ENCODE measurements around the gene CEMIP. TPM values are rescaled to one million over a fixed set of nuclear protein-coding genes. Genes with fewer than 3 reads are reported as not detected.
"Not testable (repeated sequence)": the region's sequence is repeated elsewhere in the genome, so short reads cannot be mapped to it uniquely, and the experiment has no call there.

CEMIP gene
- polyA plus RNA-seq, 12 donors, result 1.5 to 6.4 (median 2.3) TPM; not detected in 2

GRCh38 chr15:80953001-80953952, 174.1 kb downstream of the CEMIP start:
- DNase-seq, result no peak

- no peak for DNase-seq
These were observed 175.0 kb downstream of the CEMIP start for GRCh38 chr15:80953953-80954778.

GRCh38 chr15:80955571-80956452, 176.6 kb downstream of the CEMIP start:
- not testable (repeated sequence) for DNase-seq

- DNase-seq, result no peak
These were observed 178.4 kb downstream of the CEMIP start for GRCh38 chr15:80957556-80957955.

- no peak for DNase-seq
These were observed 178.8 kb downstream of the CEMIP start for GRCh38 chr15:80957976-80958375.

GRCh38 chr15:80958818-80959495, 179.8 kb downstream of the CEMIP start:
- no peak for DNase-seq

GRCh38 chr15:80965454-80965853, 186.3 kb downstream of the CEMIP start:
- not testable (repeated sequence) for DNase-seq

GRCh38 chr15:80966431-80967197, 187.4 kb downstream of the CEMIP start:
- no peak for DNase-seq

- no peak for DNase-seq
These were observed 188.3 kb downstream of the CEMIP start for GRCh38 chr15:80967451-80967850.

GRCh38 chr15:80967991-80968510, 188.9 kb downstream of the CEMIP start:
- no peak for DNase-seq

GRCh38 chr15:80969316-80969715, 190.1 kb downstream of the CEMIP start:
- DNase-seq, result no peak

- peak; percentile 81 for DNase-seq
These were observed 191.0 kb downstream of the CEMIP start for GRCh38 chr15:80970018-80970657.

- no peak for DNase-seq
These were observed 191.5 kb downstream of the CEMIP start for GRCh38 chr15:80970658-80971057.

- DNase-seq, result no peak
These were observed 192.0 kb downstream of the CEMIP start for GRCh38 chr15:80971143-80971542.

- DNase-seq, result no peak
These were observed 193.1 kb downstream of the CEMIP start for GRCh38 chr15:80972276-80972675.

- no peak for DNase-seq
These were observed 195.7 kb downstream of the CEMIP start for GRCh38 chr15:80974914-80975313.

- no peak for DNase-seq
These were observed 197.7 kb downstream of the CEMIP start for GRCh38 chr15:80976851-80977250.

- no peak for DNase-seq
These were observed 198.5 kb downstream of the CEMIP start for GRCh38 chr15:80977627-80978036.

GRCh38 chr15:80978685-80979329, 199.6 kb downstream of the CEMIP start:
- no peak for DNase-seq

Measured in muscle of arm (tissue), 12 donors.